GM12878 (cell line): ENCODE results near the gene PROB1. TPM values are rescaled to one million over a fixed set of nuclear protein-coding genes. Genes with fewer than 3 reads are reported as not detected.

ENCODE experiments used
- IKZF2 ChIP-seq, 2 experiments: fragments of 450-650 bp; IDR thresholded peaks; 2 replicates each; pipeline ENCODE4 v1.6.1; 2017; ENCODE audit warnings: mild to moderate bottlenecking in 2 of 2, moderate library complexity in 2 of 2
- JUNB ChIP-seq: IDR thresholded peaks from 2 replicates; pipeline ENCODE4 v1.6.1; 2016; ENCODE audit warnings: antibody characterized with exemption, mild to moderate bottlenecking
- KLF5 ChIP-seq: fragments of 450-650 bp; IDR thresholded peaks from 2 replicates; pipeline ENCODE4 v1.6.1; 2014; ENCODE audit warnings: mild to moderate bottlenecking; ENCODE audit not compliant: partially characterized antibody
- MTA3 ChIP-seq: IDR thresholded peaks from 2 replicates; pipeline ENCODE4 v1.6.1; 2012; ENCODE audit warnings: low read length, inconsistent platforms, borderline replicate concordance
- MYC ChIP-seq: IDR thresholded peaks from 2 replicates; pipeline ENCODE4 v1.6.1; 2011; ENCODE audit warnings: mild to moderate bottlenecking, low read length, moderate library complexity, inconsistent platforms; ENCODE audit not compliant: insufficient read depth, insufficient replicate concordance, insufficient read length, severe bottlenecking
- NFYA ChIP-seq: IDR thresholded peaks from 2 replicates; pipeline ENCODE4 v1.6.1; 2011; ENCODE audit warnings: low read depth, mild to moderate bottlenecking, low read length, improper control_type of control experiment, borderline replicate concordance
- RAD21 ChIP-seq: IDR thresholded peaks from 2 replicates; pipeline ENCODE4 v1.6.1; 2011; ENCODE audit warnings: mild to moderate bottlenecking, low read depth, low read length, moderate library complexity; ENCODE audit not compliant: insufficient read depth
- RBBP5 ChIP-seq: fragments of 200-600 bp; sonication (generic); conservative IDR thresholded peaks from 2 replicates; pipeline ENCODE4 v1.6.1; 2016
- SIX5 ChIP-seq: IDR thresholded peaks from 2 replicates; pipeline ENCODE4 v1.6.1; 2011; ENCODE audit warnings: mild to moderate bottlenecking, low read depth, low read length, moderate library complexity; ENCODE audit not compliant: severe bottlenecking
- USF1 ChIP-seq: IDR thresholded peaks from 2 replicates; pipeline ENCODE4 v1.6.1; 2011; ENCODE audit warnings: borderline replicate concordance, low read depth, mild to moderate bottlenecking, moderate library complexity, mixed read lengths, low read length; ENCODE audit not compliant: insufficient read depth; ENCODE audit errors: extremely low read length
- ZNF207 ChIP-seq: fragments of 450-650 bp; IDR thresholded peaks from 2 replicates; pipeline ENCODE4 v1.6.1; 2014; ENCODE audit warnings: antibody characterized with exemption, mild to moderate bottlenecking, borderline replicate concordance
- ZNF384 ChIP-seq: IDR thresholded peaks from 2 replicates; pipeline ENCODE4 v1.6.1; 2012; ENCODE audit warnings: low read depth, mild to moderate bottlenecking, low read length, improper control_type of control experiment, borderline replicate concordance
- polyA plus RNA-seq, 11 experiments: library from polyadenylated mRNA; depleted of rRNA in 4 of 11; unstranded in 6 of 11; stranded (reverse) in 5 of 11; fragments of >200 nt; fragmentation: Nextera tagmentation in 4 of 11; fragmentation: Illumina TruSeq in 1 of 11; extraction: Ambion mirVana in 4 of 11; extraction: Trizol in 1 of 11; gene quantifications; 1 replicate in 1 of 11; 2 replicates in 10 of 11; pipeline versions ENCODE4 v1.2.1 to v1.2.3, GENCODE V29; 2011 to 2016; ENCODE audit warnings: inconsistent platforms in 2 of 11, missing spikeins in 2 of 11, low read depth in 1 of 11
- total RNA-seq, 4 experiments: library from RNA; depleted of rRNA in 3 of 4; stranded (reverse); fragments of >200 nt in 3 of 4; fragmentation: Illumina TruSeq in 1 of 4; extraction: Trizol in 1 of 4; gene quantifications; 2 replicates each; pipeline versions ENCODE4 v1.2.1 to v1.2.3, GENCODE V29; 2013 to 2021
- TF ChIP-seq, protein P1 (sequence below): IDR thresholded peaks from 2 replicates; pipeline ENCODE4 v1.6.1; 2012; ENCODE audit warnings: improper control_type of control experiment, low read depth, low read length; ENCODE audit not compliant: insufficient replicate concordance
- TF ChIP-seq, protein P2 (sequence below): fragments of 450-650 bp; IDR thresholded peaks from 2 replicates; pipeline ENCODE4 v1.6.1; 2016; ENCODE audit warnings: mild to moderate bottlenecking
- TF ChIP-seq, protein P3 (sequence below): fragments of 450-650 bp; IDR thresholded peaks from 2 replicates; pipeline ENCODE4 v1.6.1; 2016; ENCODE audit warnings: mild to moderate bottlenecking
- TF ChIP-seq, protein P4 (sequence below): fragments of 450-650 bp; IDR thresholded peaks from 2 replicates; pipeline ENCODE4 v1.6.1; 2017; ENCODE audit warnings: mild to moderate bottlenecking

PROB1 gene
- total and polyA plus RNA-seq, 10 of the 15 experiments (the other 5 are each of a cell fraction or from before 2014, with no cell fraction given) = 0.14 to 8.1 (median 2.9) TPM

DNA sequence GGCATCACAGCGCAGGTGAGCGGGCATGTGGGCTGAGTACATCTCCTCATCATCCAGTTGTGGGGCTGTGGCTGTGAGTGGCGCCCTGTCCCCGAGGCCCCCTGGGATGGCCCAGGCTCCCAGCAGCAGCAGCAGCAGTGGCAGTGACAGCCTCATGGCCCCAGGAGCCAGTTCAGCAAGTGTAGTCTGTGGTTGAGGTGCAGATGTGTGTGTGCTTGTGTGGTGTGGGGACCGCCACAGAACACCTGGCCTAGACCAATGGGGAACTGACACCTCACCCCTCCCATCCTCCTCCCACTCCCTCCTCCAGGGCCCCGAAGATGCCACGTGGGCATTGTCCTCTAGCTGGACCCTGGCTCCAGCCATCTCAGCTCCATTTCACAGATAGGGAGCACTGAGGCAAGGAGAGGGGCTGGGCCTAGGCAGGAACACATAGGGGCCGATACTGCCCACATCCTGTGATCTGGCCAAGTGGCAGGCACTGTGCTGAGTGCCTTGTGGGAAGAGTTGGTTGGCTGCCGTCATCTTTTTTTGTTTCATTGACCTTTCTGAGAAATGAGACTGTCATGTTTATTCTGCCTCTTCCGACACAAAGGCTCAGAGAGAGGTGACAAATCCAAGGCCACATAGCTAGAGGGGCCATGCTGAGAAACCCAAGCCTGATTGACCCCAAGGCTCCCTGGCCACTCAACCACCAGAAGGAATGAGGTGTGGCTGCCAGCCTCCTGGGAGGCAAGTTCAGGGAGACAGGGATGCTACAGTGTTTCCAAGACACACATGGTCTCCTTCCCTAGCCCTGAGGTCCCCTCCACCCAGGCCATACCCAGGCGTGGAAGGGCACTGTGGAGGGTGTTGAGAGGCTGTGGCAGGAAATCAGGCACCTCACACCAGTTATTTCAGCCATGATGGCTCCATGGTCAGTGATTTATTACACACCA lies 4.9 kb downstream of the PROB1 start, which contains the start of gene MZB1 (continued):
- TF ChIP-seq ZNF384 (0 out of 2 replicates have a peak, but pooled peaks have one; percentile 7), IKZF2 (IDR thresholded peaks at IDR 0.05) (peak; percentile 82 to 88), RBBP5 (no peak), JUNB (peak; percentile 61), NFYA (no peak; the same call in 1 of the 2 replicates), SIX5 (no peak), RAD21 (no peak), MYC (peak; percentile 95), KLF5 (no peak), ZNF207 (no peak), MTA3 (no peak), USF1 (no peak)
- TF ChIP-seq, protein P1, sequence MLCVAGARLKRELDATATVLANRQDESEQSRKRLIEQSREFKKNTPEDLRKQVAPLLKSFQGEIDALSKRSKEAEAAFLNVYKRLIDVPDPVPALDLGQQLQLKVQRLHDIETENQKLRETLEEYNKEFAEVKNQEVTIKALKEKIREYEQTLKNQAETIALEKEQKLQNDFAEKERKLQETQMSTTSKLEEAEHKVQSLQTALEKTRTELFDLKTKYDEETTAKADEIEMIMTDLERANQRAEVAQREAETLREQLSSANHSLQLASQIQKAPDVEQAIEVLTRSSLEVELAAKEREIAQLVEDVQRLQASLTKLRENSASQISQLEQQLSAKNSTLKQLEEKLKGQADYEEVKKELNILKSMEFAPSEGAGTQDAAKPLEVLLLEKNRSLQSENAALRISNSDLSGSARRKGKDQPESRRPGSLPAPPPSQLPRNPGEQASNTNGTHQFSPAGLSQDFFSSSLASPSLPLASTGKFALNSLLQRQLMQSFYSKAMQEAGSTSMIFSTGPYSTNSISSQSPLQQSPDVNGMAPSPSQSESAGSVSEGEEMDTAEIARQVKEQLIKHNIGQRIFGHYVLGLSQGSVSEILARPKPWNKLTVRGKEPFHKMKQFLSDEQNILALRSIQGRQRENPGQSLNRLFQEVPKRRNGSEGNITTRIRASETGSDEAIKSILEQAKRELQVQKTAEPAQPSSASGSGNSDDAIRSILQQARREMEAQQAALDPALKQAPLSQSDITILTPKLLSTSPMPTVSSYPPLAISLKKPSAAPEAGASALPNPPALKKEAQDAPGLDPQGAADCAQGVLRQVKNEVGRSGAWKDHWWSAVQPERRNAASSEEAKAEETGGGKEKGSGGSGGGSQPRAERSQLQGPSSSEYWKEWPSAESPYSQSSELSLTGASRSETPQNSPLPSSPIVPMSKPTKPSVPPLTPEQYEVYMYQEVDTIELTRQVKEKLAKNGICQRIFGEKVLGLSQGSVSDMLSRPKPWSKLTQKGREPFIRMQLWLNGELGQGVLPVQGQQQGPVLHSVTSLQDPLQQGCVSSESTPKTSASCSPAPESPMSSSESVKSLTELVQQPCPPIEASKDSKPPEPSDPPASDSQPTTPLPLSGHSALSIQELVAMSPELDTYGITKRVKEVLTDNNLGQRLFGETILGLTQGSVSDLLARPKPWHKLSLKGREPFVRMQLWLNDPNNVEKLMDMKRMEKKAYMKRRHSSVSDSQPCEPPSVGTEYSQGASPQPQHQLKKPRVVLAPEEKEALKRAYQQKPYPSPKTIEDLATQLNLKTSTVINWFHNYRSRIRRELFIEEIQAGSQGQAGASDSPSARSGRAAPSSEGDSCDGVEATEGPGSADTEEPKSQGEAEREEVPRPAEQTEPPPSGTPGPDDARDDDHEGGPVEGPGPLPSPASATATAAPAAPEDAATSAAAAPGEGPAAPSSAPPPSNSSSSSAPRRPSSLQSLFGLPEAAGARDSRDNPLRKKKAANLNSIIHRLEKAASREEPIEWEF = peak; percentile 28
- TF ChIP-seq, protein P2, sequence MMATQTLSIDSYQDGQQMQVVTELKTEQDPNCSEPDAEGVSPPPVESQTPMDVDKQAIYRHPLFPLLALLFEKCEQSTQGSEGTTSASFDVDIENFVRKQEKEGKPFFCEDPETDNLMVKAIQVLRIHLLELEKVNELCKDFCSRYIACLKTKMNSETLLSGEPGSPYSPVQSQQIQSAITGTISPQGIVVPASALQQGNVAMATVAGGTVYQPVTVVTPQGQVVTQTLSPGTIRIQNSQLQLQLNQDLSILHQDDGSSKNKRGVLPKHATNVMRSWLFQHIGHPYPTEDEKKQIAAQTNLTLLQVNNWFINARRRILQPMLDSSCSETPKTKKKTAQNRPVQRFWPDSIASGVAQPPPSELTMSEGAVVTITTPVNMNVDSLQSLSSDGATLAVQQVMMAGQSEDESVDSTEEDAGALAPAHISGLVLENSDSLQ = peak; percentile 54; the same call in 1 of the 2 replicates
- TF ChIP-seq, protein P3, sequence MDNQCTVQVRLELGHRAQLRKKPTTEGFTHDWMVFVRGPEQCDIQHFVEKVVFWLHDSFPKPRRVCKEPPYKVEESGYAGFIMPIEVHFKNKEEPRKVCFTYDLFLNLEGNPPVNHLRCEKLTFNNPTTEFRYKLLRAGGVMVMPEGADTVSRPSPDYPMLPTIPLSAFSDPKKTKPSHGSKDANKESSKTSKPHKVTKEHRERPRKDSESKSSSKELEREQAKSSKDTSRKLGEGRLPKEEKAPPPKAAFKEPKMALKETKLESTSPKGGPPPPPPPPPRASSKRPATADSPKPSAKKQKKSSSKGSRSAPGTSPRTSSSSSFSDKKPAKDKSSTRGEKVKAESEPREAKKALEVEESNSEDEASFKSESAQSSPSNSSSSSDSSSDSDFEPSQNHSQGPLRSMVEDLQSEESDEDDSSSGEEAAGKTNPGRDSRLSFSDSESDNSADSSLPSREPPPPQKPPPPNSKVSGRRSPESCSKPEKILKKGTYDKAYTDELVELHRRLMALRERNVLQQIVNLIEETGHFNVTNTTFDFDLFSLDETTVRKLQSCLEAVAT = peak; percentile 96
- TF ChIP-seq, protein P4, sequence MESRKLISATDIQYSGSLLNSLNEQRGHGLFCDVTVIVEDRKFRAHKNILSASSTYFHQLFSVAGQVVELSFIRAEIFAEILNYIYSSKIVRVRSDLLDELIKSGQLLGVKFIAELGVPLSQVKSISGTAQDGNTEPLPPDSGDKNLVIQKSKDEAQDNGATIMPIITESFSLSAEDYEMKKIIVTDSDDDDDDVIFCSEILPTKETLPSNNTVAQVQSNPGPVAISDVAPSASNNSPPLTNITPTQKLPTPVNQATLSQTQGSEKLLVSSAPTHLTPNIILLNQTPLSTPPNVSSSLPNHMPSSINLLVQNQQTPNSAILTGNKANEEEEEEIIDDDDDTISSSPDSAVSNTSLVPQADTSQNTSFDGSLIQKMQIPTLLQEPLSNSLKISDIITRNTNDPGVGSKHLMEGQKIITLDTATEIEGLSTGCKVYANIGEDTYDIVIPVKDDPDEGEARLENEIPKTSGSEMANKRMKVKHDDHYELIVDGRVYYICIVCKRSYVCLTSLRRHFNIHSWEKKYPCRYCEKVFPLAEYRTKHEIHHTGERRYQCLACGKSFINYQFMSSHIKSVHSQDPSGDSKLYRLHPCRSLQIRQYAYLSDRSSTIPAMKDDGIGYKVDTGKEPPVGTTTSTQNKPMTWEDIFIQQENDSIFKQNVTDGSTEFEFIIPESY = peak; percentile 14; the same call in 1 of the 2 replicates
